K562 treated with DMSO at 1 percent for 4 hours (cell line): ENCODE data around the gene RHD. TPM values are rescaled to one million over a fixed set of nuclear protein-coding genes. Genes with fewer than 3 reads are reported as not detected.

Source experiments
- total RNA-seq: library from RNA; unstranded; fragments of 300-600 nt; gene quantifications from 2 replicates; pipeline ENCODE4 v1.2.3, GENCODE V29; 2022; ENCODE audit not compliant: insufficient read depth

The RHD gene
- 11.1 and 15.1 TPM in 2 replicates for total RNA-seq

DNA sequence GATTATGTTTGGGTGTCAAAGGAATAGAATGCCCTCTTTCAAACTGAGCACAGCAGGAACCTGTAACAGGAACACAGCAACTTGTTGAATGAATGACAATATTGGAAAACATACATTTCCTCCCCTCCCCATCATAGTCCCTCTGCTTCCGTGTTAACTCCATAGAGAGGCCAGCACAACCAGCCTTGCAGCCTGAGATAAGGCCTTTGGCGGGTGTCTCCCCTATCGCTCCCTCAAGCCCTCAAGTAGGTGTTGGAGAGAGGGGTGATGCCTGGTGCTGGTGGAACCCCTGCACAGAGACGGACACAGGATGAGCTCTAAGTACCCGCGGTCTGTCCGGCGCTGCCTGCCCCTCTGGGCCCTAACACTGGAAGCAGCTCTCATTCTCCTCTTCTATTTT, at the start of gene RHD:
Gene RHD (plus strand): TSS at position 272 of the 400 bp plus-strand sequence. CDS start 39 bp downstream, at position 311.

GRCh38 chr1:25232027-25232865, 40.1 kb upstream of the RHD start, which contains the start of gene SYF2:
TSS of gene SYF2 (minus strand) at chr1:25232502. CDS start at chr1:25232467, 35 bp downstream.

DNA sequence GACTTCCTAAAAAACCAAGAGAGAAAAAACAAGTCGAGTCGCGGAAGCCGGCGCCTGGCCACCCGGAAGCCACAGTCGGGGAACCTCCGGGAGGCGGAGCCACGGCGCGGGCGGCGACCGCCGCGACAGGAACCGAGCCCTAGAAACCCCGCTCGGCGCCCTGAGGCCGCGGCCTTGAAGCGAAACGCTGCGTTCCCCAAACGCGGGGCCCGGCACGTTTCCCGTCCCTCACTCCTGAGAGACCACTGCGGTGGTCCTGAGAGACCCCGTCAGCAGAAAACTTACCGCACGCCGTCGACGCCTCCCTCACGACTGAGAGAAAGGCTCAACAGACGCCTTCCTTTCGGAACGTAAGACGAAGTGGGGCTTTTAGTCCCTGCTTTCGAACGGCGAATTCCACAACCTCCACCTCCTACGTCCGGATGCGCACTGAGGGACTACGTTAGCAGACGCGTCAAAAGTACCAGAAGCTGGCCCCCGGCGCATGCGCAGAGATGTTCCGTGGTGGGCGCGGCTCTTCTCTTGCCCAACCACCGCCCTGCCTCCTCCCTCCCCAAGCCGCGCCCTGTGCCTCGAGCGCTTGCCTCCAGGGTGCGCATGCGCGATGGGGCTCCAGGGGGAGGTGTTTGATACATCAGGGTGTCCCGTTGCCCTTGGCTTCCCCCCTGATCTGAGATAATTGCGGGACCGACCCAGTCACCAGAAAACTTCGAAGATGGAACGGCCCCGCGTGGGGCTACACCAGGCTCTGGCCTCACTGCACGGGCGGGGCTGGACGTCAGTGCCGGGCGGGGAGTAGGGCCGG, 25.1 kb upstream of the RHD start, which contains the start of gene RSRP1:
Gene RSRP1 (minus strand): TSS at position 431 of the 805 bp plus-strand sequence. CDS start 491 bp downstream, outside the sequence.

DNA sequence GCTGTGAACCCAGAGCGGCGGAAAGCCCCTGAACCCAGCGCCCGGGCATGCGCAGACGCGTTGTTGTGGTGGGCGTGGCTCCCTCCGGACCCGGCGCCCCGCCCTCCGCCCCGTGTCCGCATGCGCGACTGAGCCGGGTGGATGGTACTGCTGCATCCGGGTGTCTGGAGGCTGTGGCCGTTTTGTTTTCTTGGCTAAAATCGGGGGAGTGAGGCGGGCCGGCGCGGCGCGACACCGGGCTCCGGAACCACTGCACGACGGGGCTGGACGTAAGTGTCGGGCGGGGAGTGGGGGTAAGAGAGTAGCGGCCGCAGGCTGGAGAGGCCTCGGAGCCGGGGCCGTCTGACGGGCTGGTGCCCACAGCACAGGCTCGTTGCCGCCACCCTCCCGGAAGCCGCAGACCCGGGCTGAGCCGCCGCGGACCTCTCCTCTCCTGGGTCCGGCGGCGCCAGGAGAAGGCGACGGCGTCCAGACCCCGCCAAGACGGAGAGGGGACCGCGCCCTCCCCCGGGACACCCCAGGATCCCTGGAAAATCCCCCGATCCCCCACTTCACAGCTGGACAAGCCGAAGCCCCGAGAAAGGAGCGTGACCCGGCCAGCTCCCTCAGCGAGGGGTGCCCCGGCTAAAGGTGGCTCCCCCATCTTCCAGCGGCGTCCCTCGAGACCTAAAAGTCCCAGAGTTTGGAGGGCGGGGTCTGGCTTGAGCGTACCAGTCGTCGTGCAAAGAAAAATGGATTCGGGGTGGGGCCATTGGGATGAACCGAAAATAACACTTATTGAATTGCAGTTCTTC, 66.1 kb downstream of the RHD start, which contains the start of gene TMEM50A:
Gene TMEM50A (plus strand): TSS at position 147 of the 794 bp plus-strand sequence. CDS start 2,153 bp downstream, outside the sequence.

Other genes starting within 250 kb of the RHD start
- 69.7 and 73.4 TPM in 2 replicates for gene SYF2, start 40.0 kb upstream of the RHD start, total RNA-seq
- 107 and 172 TPM in 2 replicates for gene RSRP1, start 25.1 kb upstream of the RHD start, total RNA-seq
- gene TMEM50A, start 65.8 kb downstream of the RHD start, total RNA-seq, result 94.5 and 97.1 TPM in 2 replicates
- gene RHCE, start 148.3 kb downstream of the RHD start, total RNA-seq, result 12.5 and 13.4 TPM in 2 replicates
- 14.0 and 17.1 TPM in 2 replicates for gene MACO1, start 158.4 kb downstream of the RHD start, total RNA-seq